Transverse colon (tissue), 4 donors: ENCODE results near the gene PLAAT4.

Experiments used
- POLR2A ChIP-seq: fragments of 450-650 bp; IDR thresholded peaks from one replicate; pipeline ENCODE4 v1.6.1; 2016; ENCODE audit warnings: antibody characterized with exemption, mild to moderate bottlenecking, moderate library complexity
- POLR2AphosphoS5 ChIP-seq, 3 donors: sonication (generic); formaldehyde crosslinking; IDR thresholded peaks; one replicate each; pipeline ENCODE4 v1.6.1; 2016; ENCODE audit warnings: antibody characterized with exemption in 3 of 3
- TF ChIP-seq, protein P1 (sequence below), 5 experiments: fragments of 200-600 bp in 3 of 5; fragments of 450-650 bp in 2 of 5; sonication (generic) in 3 of 5; IDR thresholded peaks; 1 replicate in 2 of 5; 2 replicates in 3 of 5; pipeline ENCODE4 v1.5.1; 2016 to 2017; ENCODE audit warnings: antibody characterized with exemption in 5 of 5, inconsistent platforms in 3 of 5, mild to moderate bottlenecking in 2 of 5, moderate library complexity in 1 of 5

DNA sequence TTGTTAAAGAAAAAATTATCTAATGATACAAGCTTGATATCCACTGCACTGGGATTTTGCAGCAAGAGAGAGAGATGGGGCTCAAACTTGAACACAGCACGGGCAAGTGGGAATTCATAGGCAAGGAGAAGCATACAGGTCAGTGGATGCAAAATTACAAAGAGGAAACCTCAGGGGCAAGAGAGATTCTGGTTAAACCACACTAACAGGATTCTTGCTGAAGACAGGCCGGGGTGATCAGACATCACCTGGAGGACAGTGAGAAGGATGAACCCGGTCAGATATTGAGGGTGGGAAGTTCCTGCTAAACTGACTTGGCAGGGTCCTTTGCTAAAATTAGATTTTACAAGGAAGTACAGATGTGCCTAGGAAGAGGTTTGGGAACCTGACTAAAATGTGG, 2.5 kb upstream of the PLAAT4 start:
- TF ChIP-seq POLR2AphosphoS5 (IDR thresholded peaks at IDR 0.05) (no peak), POLR2A (no peak)
- TF ChIP-seq, protein P1, sequence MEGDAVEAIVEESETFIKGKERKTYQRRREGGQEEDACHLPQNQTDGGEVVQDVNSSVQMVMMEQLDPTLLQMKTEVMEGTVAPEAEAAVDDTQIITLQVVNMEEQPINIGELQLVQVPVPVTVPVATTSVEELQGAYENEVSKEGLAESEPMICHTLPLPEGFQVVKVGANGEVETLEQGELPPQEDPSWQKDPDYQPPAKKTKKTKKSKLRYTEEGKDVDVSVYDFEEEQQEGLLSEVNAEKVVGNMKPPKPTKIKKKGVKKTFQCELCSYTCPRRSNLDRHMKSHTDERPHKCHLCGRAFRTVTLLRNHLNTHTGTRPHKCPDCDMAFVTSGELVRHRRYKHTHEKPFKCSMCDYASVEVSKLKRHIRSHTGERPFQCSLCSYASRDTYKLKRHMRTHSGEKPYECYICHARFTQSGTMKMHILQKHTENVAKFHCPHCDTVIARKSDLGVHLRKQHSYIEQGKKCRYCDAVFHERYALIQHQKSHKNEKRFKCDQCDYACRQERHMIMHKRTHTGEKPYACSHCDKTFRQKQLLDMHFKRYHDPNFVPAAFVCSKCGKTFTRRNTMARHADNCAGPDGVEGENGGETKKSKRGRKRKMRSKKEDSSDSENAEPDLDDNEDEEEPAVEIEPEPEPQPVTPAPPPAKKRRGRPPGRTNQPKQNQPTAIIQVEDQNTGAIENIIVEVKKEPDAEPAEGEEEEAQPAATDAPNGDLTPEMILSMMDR (IDR thresholded peaks at IDR 0.05) = no peak
